HG03565 (cell line): ENCODE data around the gene ATP5F1E.
"Not testable (repeated sequence)": the region's sequence is repeated elsewhere in the genome, so short reads cannot be mapped to it uniquely, and the experiment has no call there.

Source experiments
- ATAC-seq: cut with Tn5 transposase; IDR thresholded peaks from one replicate; pipeline ENCODE4 v1.9.1; 2021; ENCODE audit warnings: mild to moderate bottlenecking, moderate library complexity; ENCODE audit not compliant: unreplicated experiment

ATP5F1E gene

GRCh38 chr20:58992911-58993310 is 39.2 kb downstream of the ATP5F1E start:
- ATAC-seq = no peak

GRCh38 chr20:58991715-58992114 is 40.4 kb downstream of the ATP5F1E start:
- ATAC-seq = no peak

- no peak for ATAC-seq
Observed at GRCh38 chr20:58990651-58991445, 41.3 kb downstream of the ATP5F1E start.

- ATAC-seq = no peak
Observed at GRCh38 chr20:58989196-58989595, 42.9 kb downstream of the ATP5F1E start.

- ATAC-seq = no peak
Observed at GRCh38 chr20:58988565-58988882, 43.6 kb downstream of the ATP5F1E start.

GRCh38 chr20:58987790-58988564 is 44.2 kb downstream of the ATP5F1E start:
- ATAC-seq = no peak

GRCh38 chr20:58986968-58987517 is 45.1 kb downstream of the ATP5F1E start:
- ATAC-seq = no peak

- no peak for ATAC-seq
Observed at GRCh38 chr20:58986286-58986967, 45.7 kb downstream of the ATP5F1E start.

GRCh38 chr20:58985656-58986055 is 46.5 kb downstream of the ATP5F1E start:
- ATAC-seq = no peak

- ATAC-seq = no peak
Observed at GRCh38 chr20:58984691-58985090, 47.4 kb downstream of the ATP5F1E start.

GRCh38 chr20:58983115-58983468 is 49.0 kb downstream of the ATP5F1E start:
- ATAC-seq = not testable (repeated sequence)

- no peak for ATAC-seq
Observed at GRCh38 chr20:58982406-58983114, 49.6 kb downstream of the ATP5F1E start.

- ATAC-seq = no peak
Observed at GRCh38 chr20:58981628-58982364, 50.3 kb downstream of the ATP5F1E start.

GRCh38 chr20:58980711-58981627 is 51.2 kb downstream of the ATP5F1E start, which contains the start of gene NELFCD:
NELFCD (plus strand) TSS chr20:58981256; CDS start chr20:58981310, 54 bp downstream.
- peak; percentile 69 for ATAC-seq

- ATAC-seq = no peak
Observed at GRCh38 chr20:58978351-58979190, 53.6 kb downstream of the ATP5F1E start.

- no peak for ATAC-seq
Observed at GRCh38 chr20:58976061-58976730, 55.9 kb downstream of the ATP5F1E start.
